GM13976 (cell line): ENCODE data around the gene CHMP2A.
A peak's percentile ranks its signal among the peaks of the same experiment; 100 is the strongest.

Source experiments
- DNase-seq: peaks from one replicate; pipeline ENCODE4 v3.0.0; 2012; ENCODE audit warnings: low spot score
- in situ Hi-C: fragments of 300-500 bp; cut with MboI; formaldehyde crosslinking; loops from one replicate; pipeline ENCODE4 v1.12.0; 2022; ENCODE audit warnings: low sequenced_read_pairs, mixed read lengths, inconsistent platforms; ENCODE audit not compliant: unreplicated experiment
- TF ChIP-seq, protein P1 (sequence below): IDR thresholded peaks from 2 replicates; pipeline ENCODE4 v1.5.1; 2012; ENCODE audit warnings: borderline replicate concordance, mild to moderate bottlenecking; ENCODE audit not compliant: insufficient read depth; ENCODE audit errors: extremely low read depth, missing control alignments, control extremely low read depth

Gene CHMP2A

DNA sequence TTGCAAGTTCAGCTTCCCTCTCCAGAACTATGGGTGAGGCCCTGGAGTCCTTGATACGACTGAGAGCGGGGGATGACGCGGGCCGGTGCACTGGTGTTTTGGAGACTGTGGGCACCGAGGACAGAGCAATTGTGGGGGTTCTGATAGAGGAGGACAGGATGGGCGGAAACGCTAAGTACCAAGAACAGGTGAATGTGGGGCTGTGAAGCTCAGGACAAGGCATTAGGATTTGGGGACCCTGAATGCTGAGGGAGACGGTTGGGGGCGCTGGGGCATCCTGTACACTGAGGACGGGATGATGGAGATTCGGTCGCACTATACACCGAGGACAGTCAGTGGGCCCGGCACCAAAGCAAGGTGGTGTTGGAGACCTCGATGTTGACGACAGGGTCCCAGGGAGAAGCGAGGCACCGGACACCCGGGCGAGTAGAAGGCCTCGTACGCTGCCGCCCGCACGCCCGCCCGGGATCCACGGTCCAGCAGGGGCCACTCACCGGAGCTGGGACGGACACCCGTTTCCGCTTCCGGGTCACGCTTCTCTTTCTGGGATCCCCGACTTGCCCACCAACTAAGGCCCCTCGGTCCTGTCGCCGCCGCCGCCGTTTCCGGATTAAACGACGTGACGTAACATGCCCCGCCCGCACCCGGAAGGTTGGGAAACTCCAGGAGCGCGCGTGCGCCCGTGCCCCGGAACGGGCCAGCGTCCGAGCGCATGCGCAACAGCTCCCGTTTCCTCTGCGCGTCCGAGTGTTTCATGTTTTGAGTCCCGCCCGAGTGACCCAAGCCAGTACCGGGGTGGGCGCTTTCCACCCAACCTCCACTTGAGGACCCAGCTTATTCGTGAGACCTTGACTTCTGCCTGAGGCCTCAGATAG is at the start of gene CHMP2A:
Gene CHMP2A (minus strand): TSS at position 612 of the 875 bp plus-strand sequence. CDS start 893 bp downstream, outside the sequence.
- in situ Hi-C loops = no loop called here
- TF ChIP-seq, protein P1, sequence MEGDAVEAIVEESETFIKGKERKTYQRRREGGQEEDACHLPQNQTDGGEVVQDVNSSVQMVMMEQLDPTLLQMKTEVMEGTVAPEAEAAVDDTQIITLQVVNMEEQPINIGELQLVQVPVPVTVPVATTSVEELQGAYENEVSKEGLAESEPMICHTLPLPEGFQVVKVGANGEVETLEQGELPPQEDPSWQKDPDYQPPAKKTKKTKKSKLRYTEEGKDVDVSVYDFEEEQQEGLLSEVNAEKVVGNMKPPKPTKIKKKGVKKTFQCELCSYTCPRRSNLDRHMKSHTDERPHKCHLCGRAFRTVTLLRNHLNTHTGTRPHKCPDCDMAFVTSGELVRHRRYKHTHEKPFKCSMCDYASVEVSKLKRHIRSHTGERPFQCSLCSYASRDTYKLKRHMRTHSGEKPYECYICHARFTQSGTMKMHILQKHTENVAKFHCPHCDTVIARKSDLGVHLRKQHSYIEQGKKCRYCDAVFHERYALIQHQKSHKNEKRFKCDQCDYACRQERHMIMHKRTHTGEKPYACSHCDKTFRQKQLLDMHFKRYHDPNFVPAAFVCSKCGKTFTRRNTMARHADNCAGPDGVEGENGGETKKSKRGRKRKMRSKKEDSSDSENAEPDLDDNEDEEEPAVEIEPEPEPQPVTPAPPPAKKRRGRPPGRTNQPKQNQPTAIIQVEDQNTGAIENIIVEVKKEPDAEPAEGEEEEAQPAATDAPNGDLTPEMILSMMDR = no peak
- DNase-seq = peak; percentile 96

DNA sequence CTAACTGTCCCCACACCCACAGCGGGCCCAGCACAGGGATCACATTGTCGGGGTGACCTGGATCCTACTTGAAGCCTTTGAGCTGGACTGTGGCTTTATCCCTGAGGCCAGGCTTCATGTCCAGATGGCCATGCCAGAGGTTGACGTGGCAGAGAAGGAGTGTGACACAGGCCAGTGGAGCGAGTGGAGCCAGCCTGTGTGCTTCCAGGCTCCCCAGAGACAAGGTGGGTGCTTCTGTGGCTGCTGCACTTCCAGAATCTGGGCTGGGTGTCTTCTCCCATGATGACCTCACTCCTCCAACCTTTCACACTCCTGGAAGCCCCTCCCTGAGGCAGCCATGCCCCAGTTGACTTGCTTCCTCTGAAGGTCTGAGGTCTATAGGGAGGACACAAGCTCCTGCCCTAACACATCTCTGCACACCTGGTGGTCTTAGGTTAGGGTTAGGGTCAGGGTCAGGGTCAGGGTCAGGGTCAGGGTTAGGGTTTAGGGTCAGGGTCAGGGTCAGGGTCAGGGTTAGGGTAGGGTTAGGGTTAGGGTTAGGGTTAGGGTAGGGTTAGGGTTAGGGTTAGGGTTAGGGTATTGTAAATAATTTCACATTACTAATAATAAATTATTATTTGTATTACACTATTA is 31.3 kb upstream of the CHMP2A start:
- no peak for DNase-seq
- TF ChIP-seq, protein P1 = no peak
- in situ Hi-C loops = no loop called here

DNA sequence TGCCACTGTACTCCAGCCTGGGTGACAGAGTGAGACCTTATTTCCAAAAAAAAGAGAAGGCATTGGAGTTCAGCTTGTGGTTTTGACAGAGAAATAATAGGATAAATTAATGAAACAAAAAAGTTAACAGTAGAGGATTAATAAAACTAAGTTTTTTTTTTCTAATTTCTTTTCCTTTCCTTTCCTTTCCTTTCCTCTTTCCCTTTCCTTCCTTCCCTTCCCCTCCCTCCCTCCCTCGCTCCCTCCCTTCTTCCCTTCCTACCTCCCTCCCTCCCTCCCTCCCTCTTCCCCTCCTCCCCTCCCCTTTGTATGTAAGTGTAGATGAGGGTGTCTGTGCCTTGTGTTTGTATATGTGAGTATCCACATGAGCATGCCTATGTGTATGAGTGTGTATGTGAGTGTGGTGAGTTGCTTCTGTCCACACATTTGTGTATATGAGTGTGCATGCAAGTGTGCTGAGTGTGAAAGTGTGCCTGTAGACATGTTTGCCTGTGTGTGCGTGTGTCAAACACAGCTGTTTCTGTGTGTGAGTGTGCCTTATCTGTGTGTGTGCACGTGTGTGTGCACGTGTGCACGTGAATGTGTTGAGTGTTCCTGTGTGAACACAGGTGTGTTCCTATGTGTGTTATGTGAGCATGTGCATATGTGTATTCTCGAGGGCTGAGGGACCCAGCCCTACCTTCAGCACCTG is 30.7 kb upstream of the CHMP2A start:
- in situ Hi-C loops = no loop called here
- no peak for DNase-seq
- TF ChIP-seq, protein P1 = no peak

DNA sequence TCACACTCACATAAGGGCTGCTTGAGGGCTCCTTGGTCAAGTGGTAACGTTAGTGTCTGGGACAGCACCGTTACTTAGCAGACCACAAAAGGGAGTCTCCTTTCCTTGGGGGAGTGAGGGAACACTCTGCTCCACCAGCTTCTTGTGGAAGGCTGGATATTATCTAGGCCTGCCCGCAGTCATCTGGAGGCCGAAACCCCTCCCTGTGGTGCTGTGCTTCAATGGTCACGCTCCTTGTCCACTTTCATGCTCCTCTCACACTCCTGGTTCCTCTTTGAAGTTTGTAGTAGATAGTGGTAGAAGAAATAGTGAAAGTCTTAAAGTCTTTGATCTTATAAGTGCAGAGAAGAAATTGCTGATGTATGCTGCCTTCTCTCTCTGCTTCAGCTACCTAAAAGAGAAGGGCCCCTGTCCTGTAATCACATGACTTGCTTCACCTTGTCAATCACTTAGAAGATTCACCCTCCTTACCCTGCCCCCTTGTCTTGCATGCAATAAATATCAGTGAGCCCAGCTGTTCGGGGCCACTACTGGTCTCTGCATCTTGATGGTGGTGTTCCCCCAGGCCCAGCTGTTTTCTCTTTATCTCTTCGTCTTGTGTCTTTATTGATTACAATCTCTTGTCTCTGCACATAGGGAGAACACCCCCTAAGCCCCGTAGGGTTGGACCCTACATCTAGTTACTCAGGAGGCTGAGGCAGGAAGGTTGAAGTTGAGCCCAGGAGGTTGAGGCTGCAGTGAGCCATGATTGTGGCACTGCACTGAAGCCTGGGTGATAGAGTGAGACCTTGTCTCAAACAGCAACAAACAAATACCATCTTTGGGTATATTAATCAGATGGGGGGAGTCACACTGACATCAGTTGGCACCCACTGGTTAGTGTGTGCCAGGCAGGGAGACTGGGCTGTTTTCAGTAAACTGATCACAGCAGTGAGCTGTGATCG is 29.9 kb upstream of the CHMP2A start:
- in situ Hi-C loops = no loop called here
- no peak for DNase-seq
- TF ChIP-seq, protein P1 = no peak

DNA sequence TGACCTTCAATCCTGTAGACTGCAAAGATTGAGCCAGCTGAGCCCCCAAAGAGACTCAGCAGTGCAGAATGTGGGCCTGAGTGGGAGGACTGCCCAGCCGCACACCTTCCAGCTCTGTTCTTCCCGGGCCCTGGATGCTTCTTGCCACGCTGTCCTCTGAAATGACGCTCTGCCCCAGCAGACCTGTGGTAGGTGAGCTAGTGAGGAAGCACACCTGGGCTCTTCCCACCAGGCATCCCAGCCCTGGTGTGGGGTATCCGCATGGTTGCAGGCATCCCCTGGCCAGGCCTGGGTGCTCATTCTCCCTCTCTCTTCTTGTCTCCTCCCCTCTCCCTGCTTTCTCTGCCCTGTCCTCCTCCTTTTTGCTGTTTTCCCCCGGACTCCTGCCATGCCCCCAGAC is 28.1 kb upstream of the CHMP2A start:
- in situ Hi-C loops = no loop called here
- TF ChIP-seq, protein P1 = no peak
- DNase-seq = no peak
